Gastrocnemius medialis (tissue), 4 donors: Measurements from ENCODE around the gene MIPOL1. TPM values are rescaled to one million over a fixed set of nuclear protein-coding genes. Genes with fewer than 3 reads are reported as not detected.
"Not testable (repeated sequence)": the region's sequence is repeated elsewhere in the genome, so short reads cannot be mapped to it uniquely, and the experiment has no call there.

ENCODE experiments used
- ATAC-seq, 2 donors: fragments of 150-250 bp; one replicate each; pipeline ENCODE4 v1.9.1; 2016
- DNase-seq, 2 donors: peaks; one replicate each; pipeline ENCODE4 v3.0.0-alpha.2; 2019
- H3K27ac ChIP-seq, 4 donors: fragments of 200-600 bp; sonication (generic); 1 replicate in 1 of 4; 2 replicates in 3 of 4; pipeline ENCODE4 v1.5.1; 2016 to 2018; ENCODE audit warnings: mild to moderate bottlenecking in 2 of 4, moderate library complexity in 1 of 4
- H3K27me3 ChIP-seq, 3 donors: fragments of 200-600 bp; sonication (generic) in 2 of 3; 1 replicate in 1 of 3; 2 replicates in 2 of 3; pipeline versions ENCODE4 v1.5.1 to v1.6.0; 2016 to 2019; ENCODE audit warnings: mild to moderate bottlenecking in 1 of 3, moderate library complexity in 1 of 3
- H3K36me3 ChIP-seq, 2 donors: fragments of 200-600 bp; sonication (generic) in 1 of 2; one replicate each; pipeline ENCODE4 v1.5.1; 2017 to 2018
- H3K4me1 ChIP-seq, 2 donors: fragments of 200-600 bp; sonication (generic) in 1 of 2; one replicate each; pipeline ENCODE4 v1.5.1; 2016 to 2017; ENCODE audit warnings: mild to moderate bottlenecking in 2 of 2
- H3K4me3 ChIP-seq, 4 donors: fragments of 200-600 bp; sonication (generic) in 3 of 4; 1 replicate in 1 of 4; 2 replicates in 3 of 4; pipeline ENCODE4 v1.5.1; 2016 to 2019; ENCODE audit warnings: mild to moderate bottlenecking in 2 of 4
- H3K9me3 ChIP-seq, 3 donors: fragments of 200-600 bp; sonication (generic) in 2 of 3; 1 replicate in 1 of 3; 2 replicates in 2 of 3; pipeline ENCODE4 v1.5.1; 2016 to 2019
- POLR2A ChIP-seq, 2 donors: fragments of 450-650 bp; IDR thresholded peaks; one replicate each; pipeline ENCODE4 v1.6.1; 2017; ENCODE audit warnings: antibody characterized with exemption in 2 of 2, mild to moderate bottlenecking in 2 of 2, moderate library complexity in 2 of 2
- in situ Hi-C, 4 donors: fragments of 200-750 bp; cut with MboI; loops; one replicate each; pipeline versions ENCODE4 v1.15.0 to v1.8.0; 2017; ENCODE audit warnings: low sequenced_read_pairs in 4 of 4
- intact Hi-C: fragments of 100-400 bp; cut with DNase I; formaldehyde crosslinking; loops from one replicate; pipeline ENCODE4 v1.15.1; 2023; ENCODE audit warnings: low total_unique reads
- total RNA-seq, 4 donors: library from RNA; depleted of rRNA; stranded (reverse); fragments of >200 nt; gene quantifications; one replicate each; pipeline versions ENCODE4 v1.1.0 to v1.2.3, GENCODE V29; 2016
- TF ChIP-seq, protein P1 (sequence below), 5 experiments: fragments of 450-650 bp in 3 of 5; fragments of 200-600 bp in 2 of 5; sonication (generic) in 2 of 5; IDR thresholded peaks in 4 of 5; conservative IDR thresholded peaks in 1 of 5; 1 replicate in 4 of 5; 2 replicates in 1 of 5; pipeline ENCODE4 v1.5.1; 2016 to 2019; ENCODE audit warnings: antibody characterized with exemption in 5 of 5, mild to moderate bottlenecking in 3 of 5, moderate library complexity in 3 of 5

The MIPOL1 gene
- total RNA-seq, 4 donors from 2014 or later: 3.1 to 13.7 (median 4.1) TPM

DNA sequence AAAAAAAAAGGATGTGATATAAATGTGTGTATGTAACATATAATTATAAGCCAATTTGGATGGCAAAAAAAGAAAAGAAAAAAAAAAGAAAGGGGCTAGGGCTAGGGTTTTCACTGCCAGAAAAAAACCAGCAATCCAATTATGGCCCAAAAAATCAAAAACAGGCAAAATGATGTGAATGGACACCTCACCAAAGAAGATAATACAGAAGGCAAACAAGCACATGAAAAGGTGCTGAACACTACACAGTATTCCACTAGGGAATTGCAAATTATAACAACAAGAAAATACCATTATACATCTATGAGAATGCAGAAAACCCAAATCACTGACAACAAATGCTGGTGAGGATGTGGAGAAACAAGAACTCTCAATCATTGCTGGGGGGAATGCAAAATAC is 12.1 kb upstream of the MIPOL1 start:
- no peaks in the 10 kb centered on the region for H3K4me1 ChIP-seq
- DNase-seq (no peak), ATAC-seq (no peak)
- H3K9me3 ChIP-seq: no peaks in the 10 kb centered on the region
- no peaks in the 10 kb centered on the region for H3K27me3 ChIP-seq
- intact Hi-C loops (no loop called here), in situ Hi-C loops (no loop called here)
- no peaks in the 10 kb centered on the region for H3K36me3 ChIP-seq
- TF ChIP-seq, protein P1, sequence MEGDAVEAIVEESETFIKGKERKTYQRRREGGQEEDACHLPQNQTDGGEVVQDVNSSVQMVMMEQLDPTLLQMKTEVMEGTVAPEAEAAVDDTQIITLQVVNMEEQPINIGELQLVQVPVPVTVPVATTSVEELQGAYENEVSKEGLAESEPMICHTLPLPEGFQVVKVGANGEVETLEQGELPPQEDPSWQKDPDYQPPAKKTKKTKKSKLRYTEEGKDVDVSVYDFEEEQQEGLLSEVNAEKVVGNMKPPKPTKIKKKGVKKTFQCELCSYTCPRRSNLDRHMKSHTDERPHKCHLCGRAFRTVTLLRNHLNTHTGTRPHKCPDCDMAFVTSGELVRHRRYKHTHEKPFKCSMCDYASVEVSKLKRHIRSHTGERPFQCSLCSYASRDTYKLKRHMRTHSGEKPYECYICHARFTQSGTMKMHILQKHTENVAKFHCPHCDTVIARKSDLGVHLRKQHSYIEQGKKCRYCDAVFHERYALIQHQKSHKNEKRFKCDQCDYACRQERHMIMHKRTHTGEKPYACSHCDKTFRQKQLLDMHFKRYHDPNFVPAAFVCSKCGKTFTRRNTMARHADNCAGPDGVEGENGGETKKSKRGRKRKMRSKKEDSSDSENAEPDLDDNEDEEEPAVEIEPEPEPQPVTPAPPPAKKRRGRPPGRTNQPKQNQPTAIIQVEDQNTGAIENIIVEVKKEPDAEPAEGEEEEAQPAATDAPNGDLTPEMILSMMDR (IDR thresholded peaks at IDR 0.05 in 4 of 5, conservative IDR thresholded peaks at IDR 0.05 in 1 of 5): no peak
- TF ChIP-seq POLR2A (IDR thresholded peaks at IDR 0.05): no peak
- no peak overlapping the region for H3K27ac ChIP-seq
- no peak overlapping the region for H3K4me3 ChIP-seq

GRCh38 chr14:37186865-37187264 is 10.9 kb upstream of the MIPOL1 start:
- in situ Hi-C loops: no loop called here
- TF ChIP-seq, protein P1 (IDR thresholded peaks at IDR 0.05 in 4 of 5, conservative IDR thresholded peaks at IDR 0.05 in 1 of 5): no peak
- TF ChIP-seq POLR2A (IDR thresholded peaks at IDR 0.05): no peak
- no peak for ATAC-seq

DNA sequence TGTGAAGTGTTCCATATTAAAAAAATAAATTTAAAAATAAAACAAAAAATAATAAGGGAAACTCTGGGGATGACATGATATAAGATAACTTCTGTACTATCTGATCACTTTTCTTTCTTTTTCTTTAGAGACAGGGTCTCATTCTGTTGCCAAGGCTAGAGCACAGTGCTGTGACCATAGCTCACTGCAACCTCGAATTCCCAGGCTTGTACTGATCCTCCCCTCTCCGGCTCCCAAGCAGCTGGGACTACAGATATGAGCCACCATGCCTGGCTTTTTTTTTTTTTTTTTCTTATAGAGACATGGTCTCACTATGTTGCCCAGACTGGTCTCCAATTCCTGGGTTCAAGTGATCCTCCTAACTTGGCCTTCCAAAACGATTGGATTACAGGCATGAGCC is 10.4 kb upstream of the MIPOL1 start:
- Histone ChIP-seq H3K27me3 (no peaks in the 10 kb centered on the region), H3K4me3 (no peak overlapping the region), H3K36me3 (no peaks in the 10 kb centered on the region), H3K9me3 (no peaks in the 10 kb centered on the region), H3K4me1 (no peaks in the 10 kb centered on the region), H3K27ac (no peak overlapping the region)
- TF ChIP-seq, protein P1 (IDR thresholded peaks at IDR 0.05 in 4 of 5, conservative IDR thresholded peaks at IDR 0.05 in 1 of 5): no peak
- TF ChIP-seq POLR2A (IDR thresholded peaks at IDR 0.05): no peak
- intact Hi-C loops: no loop called here
- in situ Hi-C loops: no loop called here
- DNase-seq: no peak
- no peak for ATAC-seq

More at GRCh38 chr14:37186865-37187264, 10.9 kb upstream of the MIPOL1 start:
- H3K27me3 ChIP-seq: no peaks in the 10 kb centered on the region
- intact Hi-C loops: no loop called here
- no peaks in the 10 kb centered on the region for H3K36me3 ChIP-seq
- H3K4me1 ChIP-seq: no peaks in the 10 kb centered on the region
- H3K27ac ChIP-seq: no peak overlapping the region
- no peaks in the 10 kb centered on the region for H3K9me3 ChIP-seq
- no peak overlapping the region for H3K4me3 ChIP-seq
- no peak for DNase-seq

DNA sequence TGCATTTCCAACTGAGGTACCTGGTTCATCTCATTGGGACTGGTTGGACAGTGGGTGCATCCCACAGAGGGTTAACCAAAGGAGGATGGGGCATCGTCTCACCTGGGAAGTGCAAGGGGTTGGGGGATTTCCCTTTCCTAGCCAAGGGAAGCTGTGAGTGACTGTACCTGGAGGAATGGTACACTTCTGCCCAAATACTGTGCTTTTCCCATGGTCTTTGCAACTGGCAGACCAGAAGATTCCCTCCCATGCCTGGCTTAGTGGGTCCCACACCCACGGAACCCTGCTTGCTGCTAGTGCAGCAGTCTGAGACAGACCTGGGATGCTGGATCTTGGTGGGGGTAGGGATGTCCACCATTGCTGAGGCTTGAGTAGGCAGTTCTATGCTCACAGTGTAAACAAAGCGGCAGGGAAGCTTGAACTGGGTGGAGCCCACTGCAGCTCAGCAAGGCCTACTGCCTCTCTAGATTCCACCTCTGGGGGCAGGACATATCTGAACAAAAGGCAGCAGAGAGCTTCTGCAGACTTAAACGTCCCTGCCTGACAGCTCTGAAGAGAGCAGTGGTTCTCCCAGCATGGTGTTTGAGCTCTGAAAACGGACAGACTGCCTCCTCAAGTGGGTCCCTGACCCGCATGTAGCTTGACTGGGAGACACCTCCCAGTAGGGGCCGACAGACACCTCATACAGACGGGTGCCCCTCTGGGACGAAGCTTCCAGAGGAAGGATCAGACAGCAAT is 9.7 kb upstream of the MIPOL1 start:
- intact Hi-C loops, H3K36me3 ChIP-seq, H3K27ac ChIP-seq, H3K4me3 ChIP-seq, H3K27me3 ChIP-seq, H3K4me1 ChIP-seq, ATAC-seq, DNase-seq, H3K9me3 ChIP-seq, in situ Hi-C loops: not testable (repeated sequence)

- H3K9me3 ChIP-seq, intact Hi-C loops, H3K4me1 ChIP-seq, ATAC-seq, H3K4me3 ChIP-seq, DNase-seq, H3K27me3 ChIP-seq, H3K36me3 ChIP-seq, H3K27ac ChIP-seq, in situ Hi-C loops: not testable (repeated sequence)
These were observed 8.0 kb upstream of the MIPOL1 start for GRCh38 chr14:37189733-37190132.

DNA sequence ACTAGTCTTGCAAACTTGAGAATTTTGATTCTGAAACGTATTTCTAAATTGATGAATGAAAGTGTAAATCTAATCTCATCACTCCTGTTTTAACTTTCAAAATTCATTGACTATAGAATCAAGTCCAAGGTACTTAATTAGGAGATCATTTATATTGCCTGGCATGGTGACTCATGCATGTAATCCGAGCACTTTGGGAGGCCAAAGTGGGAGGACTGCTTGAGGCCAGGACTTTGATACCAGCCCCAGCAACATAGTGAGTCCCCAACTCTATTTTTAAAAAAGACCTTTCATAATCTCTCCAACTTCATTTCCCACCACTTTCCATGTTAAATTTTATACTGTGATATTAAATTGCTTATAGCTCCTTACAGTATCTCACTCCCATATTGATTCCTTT is 3.0 kb upstream of the MIPOL1 start:
- Histone ChIP-seq H3K27me3 (no peaks in the 10 kb centered on the region), H3K27ac (no peak overlapping the region), H3K9me3 (no peaks in the 10 kb centered on the region), H3K4me1 (peaks cover 8 to 10% of the 10 kb centered on the region in 2 donors), H3K36me3 (no peaks in the 10 kb centered on the region), H3K4me3 (no peak overlapping the region)
- intact Hi-C loops (loop anchor here (5.0 kb wide), 2 partner anchors 38 to 1978 kb away; partner anchors contain the start of gene TRAPPC6B), in situ Hi-C loops (no loop called here)
- ATAC-seq (no peak), DNase-seq (no peak)
- TF ChIP-seq POLR2A (IDR thresholded peaks at IDR 0.05): no peak
- TF ChIP-seq, protein P1 (IDR thresholded peaks at IDR 0.05 in 4 of 5, conservative IDR thresholded peaks at IDR 0.05 in 1 of 5): no peak
